Osteocyte (in vitro differentiated cells): ENCODE measurements around the gene ABLIM2. TPM values are rescaled to one million over a fixed set of nuclear protein-coding genes. Genes with fewer than 3 reads are reported as not detected.

Source experiments
- DNase-seq: peaks from one replicate; pipeline ENCODE4 v3.0.0; 2021; ENCODE audit warnings: mixed read lengths; ENCODE audit not compliant: unreplicated experiment; ENCODE audit errors: extremely low spot score
- H3K27ac Mint-ChIP-seq: one replicate; pipeline ENCODE4 v1.8.0; 2021; ENCODE audit warnings: mild to moderate bottlenecking, mixed read lengths; ENCODE audit not compliant: unreplicated experiment
- H3K27me3 Mint-ChIP-seq: one replicate; pipeline ENCODE4 v1.8.0; 2021; ENCODE audit warnings: mixed read lengths; ENCODE audit not compliant: unreplicated experiment
- H3K36me3 Mint-ChIP-seq: one replicate; pipeline ENCODE4 v1.8.0; 2021; ENCODE audit warnings: mixed read lengths; ENCODE audit not compliant: unreplicated experiment
- H3K4me1 Mint-ChIP-seq: one replicate; pipeline ENCODE4 v1.8.0; 2021; ENCODE audit warnings: mixed read lengths; ENCODE audit not compliant: unreplicated experiment
- H3K4me3 Mint-ChIP-seq: one replicate; pipeline ENCODE4 v1.8.0; 2021; ENCODE audit warnings: mild to moderate bottlenecking, moderate library complexity, mixed read lengths; ENCODE audit not compliant: unreplicated experiment
- H3K9me3 Mint-ChIP-seq: one replicate; pipeline ENCODE4 v1.8.0; 2021; ENCODE audit warnings: mixed read lengths; ENCODE audit not compliant: unreplicated experiment
- CTCF ChIP-seq: fragments of 200-600 bp; sonication (generic); IDR thresholded peaks from 2 replicates; pipeline ENCODE4 v1.5.0; 2021; ENCODE audit warnings: antibody characterized with exemption, mild to moderate bottlenecking, moderate library complexity
- total RNA-seq: library from RNA; stranded (reverse); gene quantifications from 2 replicates; pipeline ENCODE4 v1.2.1, GENCODE V29; 2021

Gene ABLIM2
- total RNA-seq, 1 donor from 2014 or later, result 0.24 TPM

- H3K9me3 Mint-ChIP-seq, result no peaks in the 10 kb centered on the region
- no peak overlapping the region for H3K27ac Mint-ChIP-seq
- TF ChIP-seq CTCF, result no peak
- no peak overlapping the region for H3K4me3 Mint-ChIP-seq
- no peak for DNase-seq
- peaks cover 26% of the 10 kb centered on the region for H3K27me3 Mint-ChIP-seq
- H3K4me1 Mint-ChIP-seq, result peaks cover 9% of the 10 kb centered on the region
- peaks cover 3% of the 10 kb centered on the region for H3K36me3 Mint-ChIP-seq
These were observed 4.0 kb upstream of the ABLIM2 start for GRCh38 chr4:8162625-8163024.

- Mint-ChIP-seq H3K27me3 (peaks cover 24% of the 10 kb centered on the region), H3K4me3 (peak overlapping the region; percentile 30), H3K9me3 (no peaks in the 10 kb centered on the region), H3K36me3 (peaks cover 3% of the 10 kb centered on the region), H3K27ac (no peak overlapping the region), H3K4me1 (peaks cover 9% of the 10 kb centered on the region)
- TF ChIP-seq CTCF, result no peak
- no peak for DNase-seq
These were observed 2.0 kb upstream of the ABLIM2 start for GRCh38 chr4:8160572-8160971.

- Mint-ChIP-seq H3K4me3 (peak overlapping the region; percentile 29), H3K4me1 (peaks cover 9% of the 10 kb centered on the region), H3K27me3 (peaks cover 26% of the 10 kb centered on the region), H3K27ac (no peak overlapping the region), H3K9me3 (no peaks in the 10 kb centered on the region), H3K36me3 (peaks cover 3% of the 10 kb centered on the region)
- DNase-seq, result no peak
- TF ChIP-seq CTCF, result no peak
These were observed 1.6 kb upstream of the ABLIM2 start for GRCh38 chr4:8160233-8160560.

GRCh38 chr4:8159537-8160232, 1.1 kb upstream of the ABLIM2 start:
- H3K36me3 Mint-ChIP-seq, result peaks cover 3% of the 10 kb centered on the region
- H3K4me1 Mint-ChIP-seq, result peaks cover 9% of the 10 kb centered on the region
- DNase-seq, result no peak
- TF ChIP-seq CTCF, result no peak
- no peaks in the 10 kb centered on the region for H3K9me3 Mint-ChIP-seq
- H3K4me3 Mint-ChIP-seq, result peak overlapping the region; percentile 99
- no peak overlapping the region for H3K27ac Mint-ChIP-seq
- H3K27me3 Mint-ChIP-seq, result peaks cover 22% of the 10 kb centered on the region

- Mint-ChIP-seq H3K27ac (no peak overlapping the region), H3K36me3 (peaks cover 3% of the 10 kb centered on the region), H3K4me3 (peak overlapping the region; percentile 52), H3K4me1 (peaks cover 9% of the 10 kb centered on the region), H3K27me3 (peaks cover 23% of the 10 kb centered on the region), H3K9me3 (no peaks in the 10 kb centered on the region)
- no peak for TF ChIP-seq CTCF
- DNase-seq, result no peak
These were observed 486 bp downstream of the ABLIM2 start for GRCh38 chr4:8157944-8158709.
